ENCODE results near the gene HOXA11.

- TF ChIP-seq, protein P1, sequence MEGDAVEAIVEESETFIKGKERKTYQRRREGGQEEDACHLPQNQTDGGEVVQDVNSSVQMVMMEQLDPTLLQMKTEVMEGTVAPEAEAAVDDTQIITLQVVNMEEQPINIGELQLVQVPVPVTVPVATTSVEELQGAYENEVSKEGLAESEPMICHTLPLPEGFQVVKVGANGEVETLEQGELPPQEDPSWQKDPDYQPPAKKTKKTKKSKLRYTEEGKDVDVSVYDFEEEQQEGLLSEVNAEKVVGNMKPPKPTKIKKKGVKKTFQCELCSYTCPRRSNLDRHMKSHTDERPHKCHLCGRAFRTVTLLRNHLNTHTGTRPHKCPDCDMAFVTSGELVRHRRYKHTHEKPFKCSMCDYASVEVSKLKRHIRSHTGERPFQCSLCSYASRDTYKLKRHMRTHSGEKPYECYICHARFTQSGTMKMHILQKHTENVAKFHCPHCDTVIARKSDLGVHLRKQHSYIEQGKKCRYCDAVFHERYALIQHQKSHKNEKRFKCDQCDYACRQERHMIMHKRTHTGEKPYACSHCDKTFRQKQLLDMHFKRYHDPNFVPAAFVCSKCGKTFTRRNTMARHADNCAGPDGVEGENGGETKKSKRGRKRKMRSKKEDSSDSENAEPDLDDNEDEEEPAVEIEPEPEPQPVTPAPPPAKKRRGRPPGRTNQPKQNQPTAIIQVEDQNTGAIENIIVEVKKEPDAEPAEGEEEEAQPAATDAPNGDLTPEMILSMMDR (IDR thresholded peaks at IDR 0.05; ENCODE audit: low read length) = no peak
- TF ChIP-seq EZH2 (IDR thresholded peaks at IDR 0.05; ENCODE audit: borderline replicate concordance, low read length) = no peak
Measured at GRCh38 chr7:27132978-27133377, 52.1 kb downstream of the HOXA11 start.

Data from OCI-LY1 (cell line).